MM.1S (cell line): ENCODE measurements around the gene ZNF181.

Experiments
- DNase-seq: peaks from one replicate; pipeline ENCODE4 v3.0.0-alpha.2; 2015
- H2AFZ ChIP-seq: fragments of 300-600 bp; sonication (generic); 2 replicates; pipeline ENCODE4 v1.6.0; 2016; ENCODE audit warnings: antibody characterized with exemption, low read length
- H3F3A ChIP-seq: fragments of 300-600 bp; sonication (generic); 2 replicates; pipeline ENCODE4 v1.6.1; 2016; ENCODE audit warnings: mild to moderate bottlenecking, antibody characterized with exemption, low read length, moderate library complexity, mixed read lengths; ENCODE audit not compliant: insufficient read depth
- H3K27ac ChIP-seq: fragments of 300-600 bp; sonication (generic); 2 replicates; pipeline ENCODE4 v1.5.1; 2016; ENCODE audit warnings: mild to moderate bottlenecking, low read length
- H3K27me3 ChIP-seq: fragments of 300-600 bp; sonication (generic); replicated peaks from 2 replicates; pipeline ENCODE4 v1.6.0; 2016; ENCODE audit warnings: low read length; ENCODE audit not compliant: insufficient read depth
- H3K36me3 ChIP-seq: fragments of 300-600 bp; sonication (generic); replicated peaks from 2 replicates; pipeline ENCODE4 v1.6.1; 2016; ENCODE audit warnings: mild to moderate bottlenecking, low read length, mixed read lengths; ENCODE audit not compliant: insufficient read depth
- H3K4me1 ChIP-seq: fragments of 300-600 bp; sonication (generic); 2 replicates; pipeline ENCODE4 v1.6.1; 2016; ENCODE audit warnings: low read length, mixed read lengths
- H3K4me2 ChIP-seq: fragments of 300-600 bp; sonication (generic); 2 replicates; pipeline ENCODE4 v1.6.0; 2016; ENCODE audit warnings: low read depth, low read length
- H3K4me3 ChIP-seq: fragments of 300-600 bp; sonication (generic); 2 replicates; pipeline ENCODE4 v1.5.1; 2016; ENCODE audit warnings: low read length, mixed read lengths
- H3K79me2 ChIP-seq: fragments of 300-600 bp; sonication (generic); 2 replicates; pipeline ENCODE4 v1.6.1; 2016; ENCODE audit warnings: mixed run types, low read length, mixed read lengths
- H3K9ac ChIP-seq: fragments of 300-600 bp; sonication (generic); 2 replicates; pipeline ENCODE4 v1.6.1; 2016; ENCODE audit warnings: low read length, mixed read lengths
- H3K9me2 ChIP-seq: fragments of 300-600 bp; sonication (generic); replicated peaks from 2 replicates; pipeline ENCODE4 v1.6.1; 2016; ENCODE audit warnings: mild to moderate bottlenecking, low read length, mixed read lengths; ENCODE audit not compliant: insufficient read depth
- H3K9me3 ChIP-seq: fragments of 300-600 bp; sonication (generic); replicated peaks from 2 replicates; pipeline ENCODE4 v1.6.1; 2016; ENCODE audit warnings: mild to moderate bottlenecking, low read length, mixed read lengths; ENCODE audit not compliant: insufficient read depth
- H4K20me1 ChIP-seq: fragments of 300-600 bp; sonication (generic); 2 replicates; pipeline ENCODE4 v1.6.1; 2016; ENCODE audit warnings: mild to moderate bottlenecking, low read length, moderate library complexity, mixed read lengths; ENCODE audit not compliant: insufficient read depth
- CTCF ChIP-seq: fragments of 300-600 bp; sonication (generic); IDR thresholded peaks from 2 replicates; pipeline ENCODE4 v1.5.1; 2016; ENCODE audit warnings: antibody characterized with exemption, low read length, mixed read lengths
- EZH2 ChIP-seq: fragments of 300-600 bp; sonication (generic); optimal IDR thresholded peaks from 2 replicates; pipeline ENCODE3; 2017; ENCODE audit warnings: low read depth, mild to moderate bottlenecking, antibody characterized with exemption, low read length, mixed read lengths
- EZH2phosphoT487 ChIP-seq: fragments of 300-600 bp; sonication (generic); IDR thresholded peaks from 2 replicates; pipeline ENCODE4 v1.6.1; 2018; ENCODE audit warnings: antibody characterized with exemption, low read length

ZNF181 gene

GRCh38 chr19:34757441-34757840 lies 23.4 kb downstream of the ZNF181 start:
- no peak overlapping the region for H3K9ac ChIP-seq
- H3K4me2 ChIP-seq, result no peak overlapping the region
- TF ChIP-seq EZH2 (no peak), EZH2phosphoT487 (no peak), CTCF (no peak)
- no peaks in the 10 kb centered on the region for H3K79me2 ChIP-seq
- H3K4me1 ChIP-seq, result no peaks in the 10 kb centered on the region
- H3K4me3 ChIP-seq, result no peak overlapping the region
- no peaks in the 10 kb centered on the region for H3K27me3 ChIP-seq
- no peaks in the 10 kb centered on the region; the same call in 1 of the 2 replicates for H3K9me3 ChIP-seq
- H3K27ac ChIP-seq, result no peak overlapping the region
- no peaks in the 10 kb centered on the region for H4K20me1 ChIP-seq
- H2AFZ ChIP-seq, result no peak overlapping the region
- no peaks in the 10 kb centered on the region for H3K36me3 ChIP-seq
- no peaks in the 10 kb centered on the region for H3K9me2 ChIP-seq
- no peaks in the 10 kb centered on the region for H3F3A ChIP-seq
- no peak for DNase-seq

- Histone ChIP-seq H3K4me2 (no peak overlapping the region), H3K79me2 (no peaks in the 10 kb centered on the region), H3F3A (no peaks in the 10 kb centered on the region), H3K9me3 (no peaks in the 10 kb centered on the region; the same call in 1 of the 2 replicates), H3K27me3 (no peaks in the 10 kb centered on the region), H3K9ac (no peak overlapping the region), H3K36me3 (no peaks in the 10 kb centered on the region), H3K4me3 (no peak overlapping the region), H4K20me1 (no peaks in the 10 kb centered on the region), H3K4me1 (no peaks in the 10 kb centered on the region), H3K9me2 (no peaks in the 10 kb centered on the region), H3K27ac (no peak overlapping the region), H2AFZ (no peak overlapping the region)
- TF ChIP-seq CTCF, result no peak
- no peak for TF ChIP-seq EZH2
- no peak for TF ChIP-seq EZH2phosphoT487
- no peak for DNase-seq
These were observed 25.3 kb downstream of the ZNF181 start for GRCh38 chr19:34759218-34759917.

GRCh38 chr19:34766386-34766785 lies 32.3 kb downstream of the ZNF181 start:
- H3K9me2 ChIP-seq, result no peaks in the 10 kb centered on the region
- H3K4me2 ChIP-seq, result no peak overlapping the region
- no peak overlapping the region for H3K9ac ChIP-seq
- H3K9me3 ChIP-seq, result no peaks in the 10 kb centered on the region
- no peaks in the 10 kb centered on the region for H3K4me1 ChIP-seq
- no peaks in the 10 kb centered on the region for H3K79me2 ChIP-seq
- no peaks in the 10 kb centered on the region for H3K36me3 ChIP-seq
- no peak for DNase-seq
- no peaks in the 10 kb centered on the region for H3K27me3 ChIP-seq
- H2AFZ ChIP-seq, result no peak overlapping the region
- no peak overlapping the region for H3K4me3 ChIP-seq
- no peak overlapping the region for H3K27ac ChIP-seq
- no peaks in the 10 kb centered on the region for H4K20me1 ChIP-seq
- TF ChIP-seq EZH2phosphoT487, result no peak
- no peaks in the 10 kb centered on the region for H3F3A ChIP-seq

GRCh38 chr19:34767951-34768350 lies 33.9 kb downstream of the ZNF181 start:
- Histone ChIP-seq H3K4me1 (no peaks in the 10 kb centered on the region), H3K36me3 (no peaks in the 10 kb centered on the region), H3K79me2 (no peaks in the 10 kb centered on the region), H3F3A (no peaks in the 10 kb centered on the region), H3K9ac (no peak overlapping the region), H3K27ac (no peak overlapping the region), H3K9me3 (no peaks in the 10 kb centered on the region), H2AFZ (no peak overlapping the region), H3K27me3 (no peaks in the 10 kb centered on the region), H3K4me2 (no peak overlapping the region), H4K20me1 (no peaks in the 10 kb centered on the region), H3K9me2 (no peaks in the 10 kb centered on the region), H3K4me3 (no peak overlapping the region)
- DNase-seq, result no peak
- TF ChIP-seq EZH2phosphoT487, result no peak
